GM21423 (cell line): ENCODE measurements around the gene KRTAP9-2.
"Not testable (repeated sequence)": the region's sequence is repeated elsewhere in the genome, so short reads cannot be mapped to it uniquely, and the experiment has no call there.

Source experiments
- ATAC-seq: cut with Tn5 transposase; IDR thresholded peaks from one replicate; pipeline ENCODE4 v1.9.1; 2021; ENCODE audit warnings: mild to moderate bottlenecking, moderate library complexity; ENCODE audit not compliant: unreplicated experiment

The KRTAP9-2 gene

GRCh38 chr17:41226598-41227095 is at the start of gene KRTAP9-2:
Gene KRTAP9-2 (plus strand): TSS chr17:41226648. CDS start chr17:41226655, 7 bp downstream.
- ATAC-seq, result not testable (repeated sequence)

- ATAC-seq, result no peak
Observed at GRCh38 chr17:41176744-41177387, 49.6 kb upstream of the KRTAP9-2 start.

GRCh38 chr17:41177727-41178271 is 48.6 kb upstream of the KRTAP9-2 start, which contains the start of gene KRTAP4-2:
Gene KRTAP4-2 (minus strand): TSS chr17:41178221. CDS start chr17:41178164, 57 bp downstream.
- ATAC-seq, result no peak

GRCh38 chr17:41178341-41178740 is 48.1 kb upstream of the KRTAP9-2 start:
- no peak for ATAC-seq

GRCh38 chr17:41178843-41179616 is 47.4 kb upstream of the KRTAP9-2 start:
- ATAC-seq, result no peak

GRCh38 chr17:41184480-41184961 is 41.9 kb upstream of the KRTAP9-2 start, which contains the start of gene KRTAP4-1:
Gene KRTAP4-1 (minus strand): TSS chr17:41184911. CDS start chr17:41184854, 57 bp downstream.
- ATAC-seq, result no peak

- ATAC-seq, result no peak
Observed at GRCh38 chr17:41185001-41185400, 41.4 kb upstream of the KRTAP9-2 start.

- no peak for ATAC-seq
Observed at GRCh38 chr17:41186872-41187271, 39.6 kb upstream of the KRTAP9-2 start.

GRCh38 chr17:41189837-41190318 is 36.6 kb upstream of the KRTAP9-2 start, which contains the start of gene KRTAP9-1:
Gene KRTAP9-1 (plus strand): TSS chr17:41189887. CDS start chr17:41189887, 0 bp downstream.
- not testable (repeated sequence) for ATAC-seq

GRCh38 chr17:41190328-41190727 is 36.1 kb upstream of the KRTAP9-2 start:
- ATAC-seq, result no peak

GRCh38 chr17:41196068-41196467 is 30.4 kb upstream of the KRTAP9-2 start:
- ATAC-seq, result no peak

GRCh38 chr17:41199421-41200078 is 26.9 kb upstream of the KRTAP9-2 start:
- no peak for ATAC-seq

- no peak for ATAC-seq
Observed at GRCh38 chr17:41211845-41212466, 14.5 kb upstream of the KRTAP9-2 start.

- ATAC-seq, result no peak
Observed at GRCh38 chr17:41212524-41213169, 13.8 kb upstream of the KRTAP9-2 start.

- no peak for ATAC-seq
Observed at GRCh38 chr17:41215681-41216080, 10.8 kb upstream of the KRTAP9-2 start.

- no peak for ATAC-seq
Observed at GRCh38 chr17:41223821-41224220, 2.6 kb upstream of the KRTAP9-2 start.

GRCh38 chr17:41226051-41226450 is 397 bp upstream of the KRTAP9-2 start:
- ATAC-seq, result no peak

GRCh38 chr17:41230094-41230493 is 3.6 kb downstream of the KRTAP9-2 start:
- no peak for ATAC-seq

- ATAC-seq, result no peak
Observed at GRCh38 chr17:41231731-41232130, 5.3 kb downstream of the KRTAP9-2 start.
